A549 (cell line): ENCODE data around the gene AHSP. TPM values are rescaled to one million over a fixed set of nuclear protein-coding genes. Genes with fewer than 3 reads are reported as not detected.

Experiments used
- ATAC-seq, 2 experiments: fragments of 200-7000 bp in 1 of 2; fragments of >200 bp in 1 of 2; cut with Nextera tagmentation in 1 of 2; cut with Tn5 transposase in 1 of 2; 3 replicates each; pipeline versions ENCODE4 v1.8.0 to v1.9.1; 2018 to 2020; ENCODE audit warnings: mild to moderate bottlenecking in 1 of 2, moderate library complexity in 1 of 2
- CTCF ChIA-PET: fragments of 300-600 bp; sonication (Branson Sonifier 250); formaldehyde crosslinking; extraction: SDS; loops from one replicate; lab custom pipeline; 2021; ENCODE audit warnings: antibody characterized with exemption, inconsistent platforms; lab: Yijun Ruan, JAX
- POLR2A ChIA-PET: fragments of 350-600 bp; formaldehyde crosslinking; extraction: SDS; loops from one replicate; lab custom pipeline; 2021; ENCODE audit warnings: antibody characterized with exemption, inconsistent platforms; lab: Yijun Ruan, JAX
- DNase-seq, 2 experiments: peaks; one replicate each; pipeline versions ENCODE4 v3.0.0 to v3.0.0-alpha.2; 2011 to 2016; ENCODE audit warnings: low read depth in 1 of 2, low spot score in 1 of 2
- FAIRE-seq: peaks from 2 replicates; lab custom pipeline; 2011; peaks lifted over from hg19 to GRCh38; lab: Jason Lieb, UNC
- H3K27ac ChIP-seq, 2 experiments: fragments of >200 bp; sonication (Bioruptor Twin); formaldehyde crosslinking; 3 replicates each; pipeline ENCODE4 v1.5.1; 2016 to 2017
- H3K4me1 ChIP-seq: fragments of >200 bp; sonication (Bioruptor Twin); formaldehyde crosslinking; 3 replicates; pipeline ENCODE4 v1.6.1; 2016
- H3K4me2 ChIP-seq: fragments of >200 bp; sonication (Bioruptor Twin); formaldehyde crosslinking; 3 replicates; pipeline ENCODE4 v1.6.1; 2016
- H3K4me3 ChIP-seq: fragments of >200 bp; sonication (Bioruptor Twin); formaldehyde crosslinking; 3 replicates; pipeline ENCODE4 v1.5.1; 2016
- H3K9me3 ChIP-seq: fragments of >200 bp; sonication (Bioruptor Twin); formaldehyde crosslinking; 3 replicates; pipeline ENCODE4 v1.6.1; 2016
- CEBPB ChIP-seq, 2 experiments: fragments of >200 bp in 1 of 2; sonication (Bioruptor Twin) in 1 of 2; formaldehyde crosslinking in 1 of 2; IDR thresholded peaks; 2 replicates each; pipeline ENCODE4 v1.6.1; 2012 to 2016
- EHMT2 ChIP-seq: fragments of 200-600 bp; sonication (generic); IDR thresholded peaks from 2 replicates; pipeline ENCODE4 v1.6.1; 2016; ENCODE audit warnings: antibody characterized with exemption, low read depth, mild to moderate bottlenecking, moderate library complexity
- FOSB ChIP-seq: fragments of 250-450 bp; sonication (Bioruptor Pico); IDR thresholded peaks from 2 replicates; pipeline ENCODE4 v1.5.0; 2020; ENCODE audit warnings: mild to moderate bottlenecking, moderate library complexity
- FOSL2 ChIP-seq, 2 experiments: fragments of 450-650 bp in 1 of 2; fragments of >200 bp in 1 of 2; sonication (Bioruptor Twin) in 1 of 2; formaldehyde crosslinking; IDR thresholded peaks; 2 replicates each; pipeline versions ENCODE4 v1.5.0 to v1.6.1; 2016 to 2020; ENCODE audit warnings: mild to moderate bottlenecking in 1 of 2, moderate library complexity in 1 of 2
- GATA3 ChIP-seq: IDR thresholded peaks from 2 replicates; pipeline ENCODE4 v1.6.1; 2012; ENCODE audit warnings: borderline replicate concordance
- HDAC2 ChIP-seq: fragments of 200-600 bp; sonication (generic); IDR thresholded peaks from 2 replicates; pipeline ENCODE4 v1.6.1; 2016
- HOXB13 ChIP-seq: fragments of 250-450 bp; sonication (Bioruptor Pico); IDR thresholded peaks from 2 replicates; pipeline ENCODE4 v1.5.0; 2020; ENCODE audit warnings: low read depth, mild to moderate bottlenecking, moderate library complexity
- JUNB ChIP-seq: fragments of >200 bp; sonication (Bioruptor Twin); formaldehyde crosslinking; IDR thresholded peaks from 2 replicates; pipeline ENCODE4 v1.6.1; 2016
- KDM1A ChIP-seq: fragments of 200-600 bp; sonication (generic); IDR thresholded peaks from 2 replicates; pipeline ENCODE4 v1.6.1; 2016; ENCODE audit warnings: low read depth, mild to moderate bottlenecking
- KDM5A ChIP-seq: fragments of 200-600 bp; sonication (generic); IDR thresholded peaks from 2 replicates; pipeline ENCODE4 v1.6.1; 2016; ENCODE audit warnings: antibody characterized with exemption, mild to moderate bottlenecking
- MAFK ChIP-seq: fragments of 450-650 bp; IDR thresholded peaks from 2 replicates; pipeline ENCODE4 v1.6.1; 2014; ENCODE audit not compliant: partially characterized antibody
- MAZ ChIP-seq: fragments of 150-350 bp; IDR thresholded peaks from 2 replicates; pipeline ENCODE4 v1.6.1; 2014; ENCODE audit warnings: antibody characterized with exemption, low read depth, low read length, borderline replicate concordance
- PHF8 ChIP-seq: fragments of 200-600 bp; sonication (generic); IDR thresholded peaks from 2 replicates; pipeline ENCODE4 v1.6.1; 2016; ENCODE audit warnings: low read depth, mild to moderate bottlenecking, antibody characterized with exemption, moderate library complexity, borderline replicate concordance
- RAD21 ChIP-seq, 2 experiments: fragments of >200 bp in 1 of 2; sonication (Bioruptor Twin) in 1 of 2; formaldehyde crosslinking in 1 of 2; IDR thresholded peaks in 1 of 2; conservative IDR thresholded peaks in 1 of 2; 2 replicates in 1 of 2; 3 replicates in 1 of 2; pipeline ENCODE4 v1.6.1; 2012 to 2018; ENCODE audit warnings: inconsistent platforms in 1 of 2
- RNF2 ChIP-seq: fragments of 200-600 bp; sonication (generic); IDR thresholded peaks from 2 replicates; pipeline ENCODE4 v1.6.1; 2016; ENCODE audit warnings: low read depth, mild to moderate bottlenecking, antibody characterized with exemption, moderate library complexity, borderline replicate concordance
- SMC3 ChIP-seq: fragments of >200 bp; sonication (Bioruptor Twin); formaldehyde crosslinking; IDR thresholded peaks from 3 replicates; pipeline ENCODE4 v1.6.1; 2018; ENCODE audit warnings: inconsistent platforms
- SREBF2 ChIP-seq: fragments of 450-650 bp; IDR thresholded peaks from 2 replicates; pipeline ENCODE4 v1.6.1; 2014; ENCODE audit warnings: mild to moderate bottlenecking, moderate library complexity
- TP53 ChIP-seq: fragments of 250-450 bp; sonication (Bioruptor Pico); IDR thresholded peaks from 2 replicates; pipeline ENCODE4 v1.5.0; 2021; ENCODE audit warnings: mild to moderate bottlenecking, moderate library complexity
- ZC3H11A ChIP-seq: fragments of 450-650 bp; IDR thresholded peaks from 2 replicates; pipeline ENCODE4 v1.6.1; 2014; ENCODE audit warnings: antibody characterized with exemption, mild to moderate bottlenecking
- ZNF302 ChIP-seq: fragments of 250-450 bp; sonication (Bioruptor Pico); IDR thresholded peaks from 2 replicates; pipeline ENCODE4 v1.9.0; 2021; ENCODE audit warnings: inconsistent platforms, mild to moderate bottlenecking, moderate library complexity
- ZSCAN20 ChIP-seq: fragments of 250-450 bp; sonication (Bioruptor Pico); IDR thresholded peaks from 2 replicates; pipeline ENCODE4 v1.8.0; 2022; ENCODE audit warnings: mild to moderate bottlenecking, moderate library complexity
- WGBS: methylation state at CpG from one replicate; pipeline ENCODE4 v1.1.6; 2017; ENCODE audit errors: missing lambda C conversion rate; 5-methylcytosine and 5-hydroxymethylcytosine counted together
- polyA plus RNA-seq, 4 experiments: library from polyadenylated mRNA; depleted of rRNA in 3 of 4; stranded (reverse); fragments of >200 nt; fragmentation: RNase III in 1 of 4; extraction: RNeasy Plus Mini Kit Qiagen cat#74134 plus additional on column Dnase treatment in 1 of 4; gene quantifications; 2 replicates in 3 of 4; 3 replicates in 1 of 4; pipeline ENCODE4 v1.2.3, GENCODE V29; 2011 to 2017
- TF ChIP-seq, protein P1 (sequence below): fragments of 450-650 bp; IDR thresholded peaks from 2 replicates; pipeline ENCODE4 v1.6.1; 2014; ENCODE audit warnings: antibody characterized with exemption
- TF ChIP-seq, protein P2 (sequence below): fragments of 250-450 bp; sonication (Bioruptor Pico); IDR thresholded peaks from 2 replicates; pipeline ENCODE4 v1.5.0; 2021; ENCODE audit warnings: mild to moderate bottlenecking, moderate library complexity, borderline replicate concordance
- TF ChIP-seq, protein P3 (sequence below): fragments of >200 bp; sonication (Bioruptor Twin); formaldehyde crosslinking; IDR thresholded peaks from 3 replicates; pipeline ENCODE4 v1.6.1; 2016

The AHSP gene
- polyA plus RNA-seq, 2 of the 4 experiments (the other 2 are of a cell fraction), result not detected

DNA sequence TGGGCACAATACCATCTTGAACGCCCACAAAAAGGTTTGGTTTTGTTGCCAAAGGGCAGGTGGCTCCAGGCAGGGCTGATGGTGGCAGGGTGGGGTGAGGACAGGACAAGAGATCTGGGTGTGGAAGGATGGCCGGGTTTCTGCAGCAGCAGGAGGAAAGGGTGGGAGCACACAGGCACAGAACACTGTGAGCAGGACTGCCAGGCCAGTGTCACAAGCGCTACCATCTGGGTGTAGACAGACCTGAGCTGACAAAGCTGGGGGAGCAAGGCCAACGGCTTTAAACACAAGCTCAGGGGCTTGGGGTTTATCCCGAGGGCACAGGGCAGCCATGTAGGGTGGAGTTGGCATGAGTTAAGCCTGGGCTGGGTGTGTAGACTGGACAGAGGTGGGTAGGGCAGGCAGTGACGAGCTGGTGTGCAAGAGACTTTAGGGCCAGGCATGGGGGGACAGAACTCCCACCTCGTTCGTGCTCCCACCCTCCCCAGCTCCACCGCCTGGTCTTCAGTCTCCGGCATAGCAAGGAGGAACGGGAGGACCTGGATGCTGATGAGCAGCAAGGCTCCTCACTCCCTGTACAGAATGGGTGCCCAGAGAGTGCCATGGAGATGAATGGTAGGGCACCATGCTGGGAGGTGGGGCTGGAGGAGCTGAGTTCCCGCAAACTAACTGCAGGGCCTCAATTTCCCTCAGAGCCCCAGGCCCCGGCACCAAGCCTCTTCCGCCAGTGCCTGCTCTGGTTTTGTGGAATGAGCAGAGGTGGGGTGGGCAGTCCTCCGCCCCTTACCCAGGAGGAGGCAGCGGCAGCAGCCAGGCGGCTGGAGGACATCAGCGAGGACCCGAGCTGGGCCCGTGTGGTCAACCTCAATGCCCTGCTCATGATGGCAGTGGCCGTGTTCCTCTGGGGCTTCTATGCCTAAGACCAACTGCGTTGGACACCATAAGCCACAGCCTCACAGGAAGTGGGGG lies 37.8 kb upstream of the AHSP start:
- no peak for DNase-seq
- ATAC-seq, result no peak
- no peak overlapping the region for H3K4me2 ChIP-seq
- FAIRE-seq, result no peak
- H3K27ac ChIP-seq, result no peak overlapping the region
- H3K4me3 ChIP-seq, result no peak overlapping the region
- ChIA-PET CTCF (interaction anchor here (1.1 to 1.2 kb wide), 2 partner anchors 10 to 29 kb away, joined by 4 to 5 read pairs; no protein-coding TSS in a partner anchor), POLR2A (interaction anchor here (0.8 to 1.2 kb wide), 3 partner anchors 10 to 30 kb away, joined by 3 to 4 read pairs (median 3); partner anchors contain the start of gene ARMC5)
- WGBS, result 90% methylated on average over 19 of the region's 22 CpGs
- H3K4me1 ChIP-seq, result peaks cover 7% of the 10 kb centered on the region; the same call in 2 of the 3 replicates
- no peak for TF ChIP-seq SMC3
- no peak for TF ChIP-seq FOSL2 (IDR thresholded peaks at IDR 0.05)
- no peak for TF ChIP-seq FOSL2 (CRISPR knock-in tag; IDR thresholded peaks at IDR 0.05)
- TF ChIP-seq KDM5A, result no peak
- TF ChIP-seq KDM1A, result no peak
- no peak for TF ChIP-seq ZNF302 (CRISPR knock-in tag)
- no peak for TF ChIP-seq RNF2
- no peak for TF ChIP-seq GATA3
- TF ChIP-seq ZC3H11A, result no peak
- no peak for TF ChIP-seq MAFK
- TF ChIP-seq TP53, result no peak
- no peak for TF ChIP-seq JUNB
- no peak for TF ChIP-seq SREBF2
- H3K9me3 ChIP-seq, result no peaks in the 10 kb centered on the region

DNA sequence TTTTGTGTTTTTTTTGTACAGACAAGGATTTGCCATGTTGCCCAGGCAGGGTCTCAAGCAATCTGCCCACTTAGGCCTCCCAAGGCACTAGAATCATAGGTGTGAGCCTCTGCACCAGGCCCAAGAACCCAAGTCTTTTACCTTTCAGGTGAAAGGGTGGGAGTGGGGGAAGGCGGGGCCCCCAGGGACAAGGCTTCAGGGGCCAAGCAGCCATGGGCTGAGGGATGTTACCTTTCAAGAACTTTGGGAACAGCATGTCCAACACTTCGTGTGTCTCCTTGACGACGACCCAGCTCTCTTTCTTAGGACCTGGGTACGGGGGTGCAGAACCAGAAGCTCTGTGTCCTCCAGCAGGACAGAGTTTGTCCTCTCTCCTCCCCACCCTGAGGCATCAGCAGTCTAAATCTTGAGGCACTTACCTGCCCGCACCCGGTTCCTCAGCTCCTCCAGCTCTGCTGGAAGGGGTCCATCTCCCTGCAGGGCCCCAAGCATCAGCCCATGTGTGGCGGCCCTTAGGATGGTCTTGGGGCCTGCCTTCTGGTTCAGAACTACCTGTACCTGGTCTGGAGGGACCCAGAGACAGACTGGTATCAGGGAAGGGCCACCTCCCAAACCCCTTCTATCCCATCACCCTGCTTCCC lies 35.8 kb upstream of the AHSP start:
- no peak for DNase-seq
- no peak overlapping the region for H3K4me2 ChIP-seq
- H3K9me3 ChIP-seq, result no peaks in the 10 kb centered on the region
- TF ChIP-seq, protein P1, sequence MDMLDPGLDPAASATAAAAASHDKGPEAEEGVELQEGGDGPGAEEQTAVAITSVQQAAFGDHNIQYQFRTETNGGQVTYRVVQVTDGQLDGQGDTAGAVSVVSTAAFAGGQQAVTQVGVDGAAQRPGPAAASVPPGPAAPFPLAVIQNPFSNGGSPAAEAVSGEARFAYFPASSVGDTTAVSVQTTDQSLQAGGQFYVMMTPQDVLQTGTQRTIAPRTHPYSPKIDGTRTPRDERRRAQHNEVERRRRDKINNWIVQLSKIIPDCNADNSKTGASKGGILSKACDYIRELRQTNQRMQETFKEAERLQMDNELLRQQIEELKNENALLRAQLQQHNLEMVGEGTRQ, result no peak
- no peak for TF ChIP-seq JUNB
- no peak for TF ChIP-seq FOSL2 (IDR thresholded peaks at IDR 0.05)
- TF ChIP-seq FOSL2 (CRISPR knock-in tag; IDR thresholded peaks at IDR 0.05), result no peak
- no peak for TF ChIP-seq CEBPB (IDR thresholded peaks at IDR 0.05)
- TF ChIP-seq, protein P2, sequence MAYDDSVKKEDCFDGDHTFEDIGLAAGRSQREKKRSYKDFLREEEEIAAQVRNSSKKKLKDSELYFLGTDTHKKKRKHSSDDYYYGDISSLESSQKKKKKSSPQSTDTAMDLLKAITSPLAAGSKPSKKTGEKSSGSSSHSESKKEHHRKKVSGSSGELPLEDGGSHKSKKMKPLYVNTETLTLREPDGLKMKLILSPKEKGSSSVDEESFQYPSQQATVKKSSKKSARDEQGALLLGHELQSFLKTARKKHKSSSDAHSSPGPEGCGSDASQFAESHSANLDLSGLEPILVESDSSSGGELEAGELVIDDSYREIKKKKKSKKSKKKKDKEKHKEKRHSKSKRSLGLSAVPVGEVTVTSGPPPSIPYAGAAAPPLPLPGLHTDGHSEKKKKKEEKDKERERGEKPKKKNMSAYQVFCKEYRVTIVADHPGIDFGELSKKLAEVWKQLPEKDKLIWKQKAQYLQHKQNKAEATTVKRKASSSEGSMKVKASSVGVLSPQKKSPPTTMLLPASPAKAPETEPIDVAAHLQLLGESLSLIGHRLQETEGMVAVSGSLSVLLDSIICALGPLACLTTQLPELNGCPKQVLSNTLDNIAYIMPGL (CRISPR knock-in tag), result no peak
- no peak for TF ChIP-seq HDAC2
- no peak for TF ChIP-seq PHF8
- TF ChIP-seq RAD21 (conservative IDR thresholded peaks at IDR 0.05 in 1 of 2, IDR thresholded peaks at IDR 0.05 in 1 of 2), result no peak
- TF ChIP-seq MAFK, result no peak
- TF ChIP-seq, protein P3, sequence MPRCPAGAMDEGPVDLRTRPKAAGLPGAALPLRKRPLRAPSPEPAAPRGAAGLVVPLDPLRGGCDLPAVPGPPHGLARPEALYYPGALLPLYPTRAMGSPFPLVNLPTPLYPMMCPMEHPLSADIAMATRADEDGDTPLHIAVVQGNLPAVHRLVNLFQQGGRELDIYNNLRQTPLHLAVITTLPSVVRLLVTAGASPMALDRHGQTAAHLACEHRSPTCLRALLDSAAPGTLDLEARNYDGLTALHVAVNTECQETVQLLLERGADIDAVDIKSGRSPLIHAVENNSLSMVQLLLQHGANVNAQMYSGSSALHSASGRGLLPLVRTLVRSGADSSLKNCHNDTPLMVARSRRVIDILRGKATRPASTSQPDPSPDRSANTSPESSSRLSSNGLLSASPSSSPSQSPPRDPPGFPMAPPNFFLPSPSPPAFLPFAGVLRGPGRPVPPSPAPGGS, result no peak
- TF ChIP-seq TP53, result no peak
- TF ChIP-seq FOSB, result no peak
- no peak for TF ChIP-seq EHMT2
- no peak for TF ChIP-seq HOXB13 (CRISPR knock-in tag)
- no peak for TF ChIP-seq MAZ
- TF ChIP-seq ZSCAN20 (CRISPR knock-in tag), result no peak
- TF ChIP-seq, all 56 proteins: peak for 0
- no peak for ATAC-seq
- H3K27ac ChIP-seq, result no peak overlapping the region
- FAIRE-seq, result no peak
- ChIA-PET POLR2A (no interaction called here), CTCF (interaction anchor here (1.1 kb wide), 1 partner anchor 16 kb away, joined by 3 read pairs; the partner anchor contains the start of gene RUSF1)
- WGBS, result 95% methylated on average over 8 of the region's 8 CpGs
- no peak overlapping the region for H3K4me3 ChIP-seq
- 0 out of 3 replicates have a peak, but pooled peaks cover 7% of the 10 kb centered on the region for H3K4me1 ChIP-seq
